OCI-LY1 (cell line): ENCODE results near the gene ZBTB16.

Source experiments
- H2AFZ ChIP-seq: fragments of 200-600 bp; sonication (generic), shearing (Covaris generic); 2 replicates; pipeline ENCODE4 v1.6.0; 2014; ENCODE audit warnings: antibody characterized with exemption, mild to moderate bottlenecking, low read length
- H3F3A ChIP-seq: fragments of 200-600 bp; sonication (generic), shearing (Covaris generic); 2 replicates; pipeline ENCODE4 v1.6.0; 2014; ENCODE audit warnings: mild to moderate bottlenecking, antibody characterized with exemption, low read length, moderate library complexity; ENCODE audit not compliant: insufficient read depth
- H3K27ac ChIP-seq: fragments of 200-600 bp; sonication (generic); 2 replicates; pipeline ENCODE4 v1.5.1; 2014; ENCODE audit warnings: low read length, mixed run types, mild to moderate bottlenecking, low read depth; ENCODE audit not compliant: poor library complexity, severe bottlenecking
- H3K27me3 ChIP-seq: fragments of 200-600 bp; sonication (generic); 2 replicates; pipeline ENCODE4 v1.6.0; 2014; ENCODE audit warnings: antibody characterized with exemption, mild to moderate bottlenecking, low read length, moderate library complexity; ENCODE audit not compliant: insufficient read depth
- H3K36me3 ChIP-seq: fragments of 200-600 bp; sonication (generic); 2 replicates; pipeline ENCODE4 v1.6.1; 2014; ENCODE audit warnings: mild to moderate bottlenecking, antibody characterized with exemption, low read length, moderate library complexity, mixed read lengths; ENCODE audit not compliant: insufficient read depth
- H3K4me1 ChIP-seq: fragments of 200-600 bp; sonication (generic); 2 replicates; pipeline ENCODE4 v1.5.1; 2014; ENCODE audit warnings: mild to moderate bottlenecking, low read length, moderate library complexity; ENCODE audit not compliant: insufficient read depth, severe bottlenecking
- H3K4me2 ChIP-seq: fragments of 200-600 bp; sonication (generic), shearing (Covaris generic); 2 replicates; pipeline ENCODE4 v1.6.1; 2014; ENCODE audit warnings: low read length
- H3K4me3 ChIP-seq: fragments of 200-600 bp; sonication (generic); 2 replicates; pipeline ENCODE4 v1.5.1; 2014; ENCODE audit warnings: low read length, low read depth, mild to moderate bottlenecking, mixed read lengths; ENCODE audit not compliant: poor library complexity, severe bottlenecking
- H3K79me2 ChIP-seq: fragments of 200-600 bp; shearing (Covaris generic); 2 replicates; pipeline ENCODE4 v1.6.1; 2016; ENCODE audit warnings: mixed run types, low read length, mixed read lengths; ENCODE audit not compliant: insufficient read depth
- H3K9ac ChIP-seq: fragments of 200-600 bp; sonication (generic), shearing (Covaris generic); 2 replicates; pipeline ENCODE4 v1.6.1; 2014; ENCODE audit warnings: mild to moderate bottlenecking, low read length, mixed read lengths
- H3K9me2 ChIP-seq: fragments of 200-600 bp; sonication (generic), shearing (Covaris generic); 2 replicates; pipeline ENCODE4 v1.6.1; 2014; ENCODE audit warnings: low read depth, mild to moderate bottlenecking, low read length, mixed read lengths
- H3K9me3 ChIP-seq: fragments of 200-600 bp; shearing (Covaris generic); 2 replicates; pipeline ENCODE4 v1.6.1; 2014; ENCODE audit warnings: low read length, mixed read lengths
- H4K20me1 ChIP-seq: fragments of 200-600 bp; sonication (generic), shearing (Covaris generic); 2 replicates; pipeline ENCODE4 v1.6.0; 2016; ENCODE audit warnings: mild to moderate bottlenecking, low read length; ENCODE audit not compliant: insufficient read depth
- CTCF ChIP-seq: fragments of 200-600 bp; sonication (generic), shearing (Covaris generic); IDR thresholded peaks from 2 replicates; pipeline ENCODE4 v1.5.1; 2017; ENCODE audit warnings: mild to moderate bottlenecking, antibody characterized with exemption, low read length, moderate library complexity, mixed read lengths
- EZH2 ChIP-seq: fragments of 200-600 bp; sonication (generic), shearing (Covaris generic); IDR thresholded peaks from 2 replicates; pipeline ENCODE4 v1.8.0; 2017; ENCODE audit warnings: borderline replicate concordance, mixed run types, mild to moderate bottlenecking, antibody characterized with exemption, low read length, moderate library complexity, mixed read lengths

The ZBTB16 gene

GRCh38 chr11:114284914-114285313 lies 225.4 kb downstream of the ZBTB16 start:
- H3K4me1 ChIP-seq: no peaks in the 10 kb centered on the region
- TF ChIP-seq CTCF (no peak), EZH2 (no peak)
- no peak overlapping the region for H3K9ac ChIP-seq
- no peak overlapping the region for H3K4me3 ChIP-seq
- H3K9me2 ChIP-seq: no peaks in the 10 kb centered on the region
- H3K4me2 ChIP-seq: no peak overlapping the region
- no peaks in the 10 kb centered on the region for H4K20me1 ChIP-seq
- no peak overlapping the region for H2AFZ ChIP-seq
- H3F3A ChIP-seq: no peaks in the 10 kb centered on the region
- no peaks in the 10 kb centered on the region for H3K36me3 ChIP-seq
- H3K27ac ChIP-seq: no peak overlapping the region
- H3K79me2 ChIP-seq: no peaks in the 10 kb centered on the region
- no peaks in the 10 kb centered on the region for H3K9me3 ChIP-seq
- no peaks in the 10 kb centered on the region for H3K27me3 ChIP-seq

GRCh38 chr11:114285599-114285998 lies 226.1 kb downstream of the ZBTB16 start:
- Histone ChIP-seq H4K20me1 (no peaks in the 10 kb centered on the region), H3K9ac (no peak overlapping the region), H3K4me2 (no peak overlapping the region), H3K9me3 (no peaks in the 10 kb centered on the region), H3K9me2 (no peaks in the 10 kb centered on the region), H3K27ac (no peak overlapping the region), H3K79me2 (no peaks in the 10 kb centered on the region), H3K4me3 (no peak overlapping the region), H3K27me3 (no peaks in the 10 kb centered on the region), H3F3A (no peaks in the 10 kb centered on the region), H3K36me3 (no peaks in the 10 kb centered on the region), H2AFZ (no peak overlapping the region), H3K4me1 (no peaks in the 10 kb centered on the region)
- TF ChIP-seq EZH2 (no peak), CTCF (no peak)

GRCh38 chr11:114286229-114286628 lies 226.7 kb downstream of the ZBTB16 start:
- Histone ChIP-seq H3K36me3 (no peaks in the 10 kb centered on the region), H3K4me3 (no peak overlapping the region), H2AFZ (no peak overlapping the region), H4K20me1 (no peaks in the 10 kb centered on the region), H3K9me3 (no peaks in the 10 kb centered on the region), H3K27ac (no peak overlapping the region), H3F3A (no peaks in the 10 kb centered on the region), H3K9ac (no peak overlapping the region), H3K27me3 (no peaks in the 10 kb centered on the region), H3K4me1 (no peaks in the 10 kb centered on the region), H3K9me2 (no peaks in the 10 kb centered on the region), H3K79me2 (no peaks in the 10 kb centered on the region), H3K4me2 (no peak overlapping the region)
- TF ChIP-seq CTCF (no peak), EZH2 (no peak)
